T follicular helper cell (primary cell): Measurements from ENCODE around the gene TRPM1.
A peak's percentile ranks its signal among the peaks of the same experiment; 100 is the strongest.

ENCODE experiments used
- DNase-seq: peaks from one replicate; pipeline ENCODE4 v3.0.0-alpha.2; 2020; ENCODE audit warnings: low read depth

The TRPM1 gene

GRCh38 chr15:31020542-31020941 is 81.0 kb downstream of the TRPM1 start:
- no peak for DNase-seq

GRCh38 chr15:31019986-31020385 is 81.5 kb downstream of the TRPM1 start:
- no peak for DNase-seq

- DNase-seq, result no peak
These were observed 84.2 kb downstream of the TRPM1 start for GRCh38 chr15:31017311-31017710.

- no peak for DNase-seq
These were observed 85.0 kb downstream of the TRPM1 start for GRCh38 chr15:31016446-31016915.

DNA sequence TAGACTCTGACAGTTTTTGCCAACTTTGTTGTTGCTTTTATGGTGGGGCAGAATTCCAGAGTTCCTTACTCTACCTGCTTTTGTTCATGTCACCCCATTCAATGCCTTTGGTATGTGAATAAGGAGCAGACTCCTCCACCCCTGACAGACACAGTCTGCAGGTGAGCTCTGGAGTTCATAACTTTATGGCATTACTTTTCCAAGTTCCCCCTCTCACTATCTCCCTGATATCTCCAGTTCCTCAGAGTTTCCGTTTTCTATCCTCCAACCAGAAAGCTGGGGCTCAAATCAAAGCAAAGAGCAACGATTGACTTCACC is 87.0 kb downstream of the TRPM1 start:
- no peak for DNase-seq

DNA sequence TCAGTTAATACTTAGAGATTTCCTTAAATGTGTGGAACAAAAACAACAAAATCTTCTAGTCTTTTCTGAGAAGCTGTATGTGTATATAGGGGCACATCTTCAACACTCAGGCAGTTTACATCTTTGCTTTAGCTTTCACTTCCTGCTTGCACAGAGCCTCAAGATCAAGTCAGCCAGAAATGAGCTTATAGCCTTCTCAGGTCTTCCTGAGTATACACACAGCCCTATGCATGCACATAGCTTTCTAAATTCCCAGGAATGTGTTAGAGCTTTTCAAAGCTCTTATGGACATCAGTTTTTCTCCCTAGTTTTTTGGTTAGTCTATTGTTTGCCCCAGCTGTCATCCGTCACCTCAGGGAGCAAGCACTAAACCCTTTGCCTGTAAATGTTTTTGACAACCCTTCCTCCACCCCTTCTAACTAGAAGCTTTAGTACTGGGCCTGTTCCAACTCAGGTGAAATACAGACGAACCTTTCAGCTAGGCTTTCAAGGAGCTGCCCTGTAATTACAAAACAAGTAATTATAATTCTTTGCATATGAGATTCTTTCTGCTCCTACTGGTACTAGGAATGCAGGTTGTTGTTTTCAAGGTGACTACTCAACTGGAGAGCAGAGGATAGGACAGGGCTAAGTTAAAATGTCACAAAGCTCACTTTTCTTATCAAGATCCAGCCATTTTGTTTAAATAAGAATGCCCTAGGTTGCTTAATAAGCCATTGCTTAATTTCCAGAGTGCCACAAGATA is 87.5 kb downstream of the TRPM1 start:
- DNase-seq, result no peak

GRCh38 chr15:31012455-31012854 is 89.1 kb downstream of the TRPM1 start:
- DNase-seq, result no peak

DNA sequence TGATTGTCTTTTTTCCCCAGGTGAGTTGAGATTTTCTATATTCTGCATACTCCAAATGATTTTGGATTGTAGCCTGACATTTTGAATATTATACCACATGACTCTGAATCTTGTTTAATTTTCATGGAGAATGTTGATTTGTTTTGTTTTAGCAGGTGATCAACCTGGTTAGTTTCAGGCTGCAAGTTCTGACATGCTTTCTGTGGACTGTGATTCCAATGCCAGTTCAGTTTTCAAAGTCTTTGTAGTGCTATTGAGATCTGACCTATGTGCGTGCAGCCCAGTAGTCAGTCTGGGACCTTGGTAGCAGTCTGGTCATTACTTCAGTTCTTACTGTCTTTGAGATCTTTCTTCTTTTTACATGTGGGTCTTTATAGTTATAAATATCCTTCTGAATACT is 91.5 kb downstream of the TRPM1 start:
- no peak for DNase-seq

DNA sequence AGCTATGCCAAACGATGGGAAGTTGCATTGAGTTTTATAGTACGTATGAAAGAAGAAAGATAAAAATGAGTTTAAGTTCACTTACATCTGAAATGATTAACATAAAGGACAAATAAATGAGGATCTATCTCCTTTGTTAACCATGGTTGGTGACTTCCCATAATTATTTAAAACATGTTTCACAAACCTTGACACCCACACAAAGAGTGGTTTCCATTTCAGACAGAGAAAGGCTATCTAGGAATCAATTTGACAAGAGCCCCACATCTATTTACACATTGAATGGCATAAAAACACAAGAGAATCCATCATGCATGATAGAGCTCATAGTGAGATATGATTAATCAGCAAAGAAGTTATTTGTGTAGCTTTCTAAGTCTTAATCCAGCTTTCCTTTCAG is 95.9 kb downstream of the TRPM1 start:
- no peak for DNase-seq

- DNase-seq, result no peak
These were observed 97.2 kb downstream of the TRPM1 start for GRCh38 chr15:31004220-31004733.

GRCh38 chr15:31001702-31002101 is 99.8 kb downstream of the TRPM1 start:
- no peak for DNase-seq

DNA sequence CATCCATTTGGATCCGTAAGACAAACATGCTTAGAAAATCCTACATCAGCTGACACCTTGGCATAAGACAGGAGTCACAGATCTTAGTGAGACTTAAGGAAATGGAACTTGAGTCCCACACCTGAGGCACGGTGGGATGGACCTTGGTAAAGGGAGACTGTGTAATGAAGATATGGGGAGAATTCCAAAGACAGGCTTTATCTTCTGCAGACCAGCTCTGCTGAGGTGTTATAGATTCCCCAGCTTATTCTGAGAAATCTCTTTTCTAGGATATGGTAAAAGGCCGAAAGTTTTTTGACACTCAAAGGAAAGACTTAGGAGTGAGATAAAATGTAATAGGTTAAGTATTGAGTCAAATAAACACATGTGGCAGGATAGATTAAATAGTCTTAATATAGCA is 101.8 kb downstream of the TRPM1 start:
- no peak for DNase-seq

- no peak for DNase-seq
These were observed 104.3 kb downstream of the TRPM1 start for GRCh38 chr15:30997270-30997669.

GRCh38 chr15:30992249-30992864 is 109.2 kb downstream of the TRPM1 start:
- no peak for DNase-seq

DNA sequence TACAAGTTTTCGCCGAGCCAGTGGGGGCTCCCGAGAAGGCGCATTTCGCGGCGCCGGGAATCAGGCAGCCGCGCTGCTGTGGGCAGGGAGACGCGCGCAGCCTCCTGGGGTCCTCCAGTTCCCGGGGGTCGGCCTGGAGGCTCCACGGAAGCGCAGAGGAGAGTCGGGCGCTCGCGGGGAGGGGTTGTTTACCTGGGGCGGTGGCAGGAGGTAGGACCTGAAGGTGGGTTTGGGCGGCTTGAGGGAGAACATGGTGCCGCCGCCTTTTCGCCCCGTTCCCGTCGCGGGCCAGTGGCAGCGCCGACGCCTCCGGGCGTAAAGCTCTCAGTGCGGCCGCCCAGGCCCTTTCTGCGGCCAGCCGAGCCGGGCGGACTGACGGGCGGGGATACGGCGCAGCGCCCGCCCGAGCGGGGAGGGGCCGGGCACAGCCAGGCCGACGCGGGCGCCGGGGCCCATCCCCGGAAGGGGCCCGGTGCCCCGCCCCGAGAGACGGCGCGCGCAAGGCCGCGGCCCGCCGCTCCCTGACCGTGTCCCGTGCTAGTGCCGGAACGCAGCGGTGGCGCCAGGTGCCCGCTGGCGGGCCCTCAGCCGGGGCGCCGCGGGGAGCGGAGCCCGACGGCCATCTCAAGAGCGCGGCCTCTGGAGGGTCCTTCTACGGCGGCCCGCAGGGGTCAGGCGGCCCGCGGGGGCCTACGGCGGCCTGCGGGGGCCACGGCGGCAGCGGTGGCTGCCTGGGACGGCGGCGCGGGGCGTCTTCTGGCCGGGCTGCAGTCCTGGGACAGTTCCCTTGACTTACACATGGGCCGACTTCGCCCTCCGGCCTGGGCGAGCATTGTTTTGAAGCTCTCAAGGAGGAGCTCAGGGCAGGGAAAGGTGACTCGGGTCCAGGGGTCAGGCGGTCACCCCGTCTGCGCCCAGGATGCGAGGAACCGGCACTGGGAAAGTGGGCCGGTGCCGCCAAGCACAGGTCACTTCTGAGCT is 110.0 kb downstream of the TRPM1 start, which contains the start of gene MTMR10:
Gene MTMR10 (minus strand): TSS at position 374 of the 981 bp plus-strand sequence. CDS start 122 bp downstream, at position 252.
- DNase-seq, result peak; percentile 52

DNA sequence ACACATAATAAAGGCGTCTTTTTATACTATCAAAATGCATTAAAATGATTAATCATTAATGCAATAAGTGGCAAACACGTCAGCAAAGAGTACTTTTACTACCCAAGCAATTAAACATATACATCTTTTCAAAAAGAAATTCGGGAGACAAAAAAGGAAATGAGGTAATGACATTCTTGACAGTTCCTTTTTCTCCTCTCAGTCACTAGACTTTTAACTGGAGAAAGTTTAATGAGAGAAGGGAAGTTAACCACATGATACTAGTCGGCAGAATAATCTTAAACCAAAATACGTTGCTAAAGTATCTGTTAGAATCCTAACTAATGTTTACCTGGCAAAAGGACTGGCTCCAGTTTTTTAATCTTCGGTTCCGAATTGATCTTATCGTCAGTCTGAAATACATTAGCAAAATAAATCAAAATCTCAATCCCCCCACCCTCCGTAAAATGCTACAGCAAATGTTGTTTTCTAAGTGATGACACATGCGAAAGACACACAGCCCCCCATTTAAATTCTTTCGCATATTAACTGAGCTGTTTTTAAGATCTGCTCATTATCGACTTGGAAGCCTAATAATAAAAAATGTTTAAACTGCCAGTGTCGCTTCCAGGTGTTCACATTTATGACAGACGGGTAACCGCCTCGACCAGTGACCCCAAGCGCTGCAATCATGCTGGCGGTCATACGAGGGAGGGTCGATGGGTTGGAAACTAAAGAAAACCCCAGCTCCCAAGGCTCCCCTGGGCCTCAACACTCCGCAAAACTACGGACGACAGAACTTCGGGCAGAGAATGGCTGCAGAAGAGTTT is 110.9 kb downstream of the TRPM1 start:
- no peak for DNase-seq

DNA sequence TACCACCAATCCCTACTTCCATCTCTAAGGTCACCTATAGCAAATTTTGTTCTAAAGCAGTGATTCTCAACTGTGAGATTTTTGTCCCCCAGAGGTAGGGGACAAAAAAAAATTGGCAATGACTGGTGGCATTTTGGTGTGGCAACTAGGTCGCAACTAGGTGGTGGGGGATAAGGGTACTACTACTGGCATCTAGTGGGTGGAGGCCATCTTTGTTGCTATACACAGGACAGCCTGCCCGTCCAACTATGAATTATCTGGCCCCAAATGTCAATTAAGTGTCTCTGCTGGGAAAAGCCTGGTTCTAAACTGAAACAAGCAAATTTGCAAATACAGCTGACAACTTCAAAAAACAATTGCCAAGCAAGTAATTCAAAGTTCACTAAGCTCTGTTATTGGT is 111.5 kb downstream of the TRPM1 start:
- no peak for DNase-seq

GRCh38 chr15:30985081-30985531 is 116.4 kb downstream of the TRPM1 start:
- DNase-seq, result no peak

GRCh38 chr15:30984542-30984941 is 117.0 kb downstream of the TRPM1 start:
- DNase-seq, result no peak

DNA sequence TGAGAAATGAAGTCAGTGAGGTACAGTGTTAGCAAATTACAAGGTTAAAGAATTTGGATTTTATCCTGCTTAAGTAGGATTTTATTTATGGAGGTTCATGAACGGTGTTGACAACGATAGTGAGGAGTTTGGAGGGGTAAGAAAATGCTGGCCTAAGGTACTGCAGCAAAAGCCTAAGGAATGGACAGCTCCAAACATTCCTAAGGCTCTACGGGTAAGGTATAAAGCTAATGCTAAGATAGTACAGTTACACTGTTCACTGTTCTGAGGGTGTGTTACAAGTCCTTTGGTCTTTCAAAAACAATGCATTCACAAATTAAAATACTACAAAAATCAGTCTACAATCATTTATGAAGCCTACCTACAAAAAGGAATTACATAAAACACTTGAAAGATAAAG is 117.4 kb downstream of the TRPM1 start:
- DNase-seq, result no peak

DNA sequence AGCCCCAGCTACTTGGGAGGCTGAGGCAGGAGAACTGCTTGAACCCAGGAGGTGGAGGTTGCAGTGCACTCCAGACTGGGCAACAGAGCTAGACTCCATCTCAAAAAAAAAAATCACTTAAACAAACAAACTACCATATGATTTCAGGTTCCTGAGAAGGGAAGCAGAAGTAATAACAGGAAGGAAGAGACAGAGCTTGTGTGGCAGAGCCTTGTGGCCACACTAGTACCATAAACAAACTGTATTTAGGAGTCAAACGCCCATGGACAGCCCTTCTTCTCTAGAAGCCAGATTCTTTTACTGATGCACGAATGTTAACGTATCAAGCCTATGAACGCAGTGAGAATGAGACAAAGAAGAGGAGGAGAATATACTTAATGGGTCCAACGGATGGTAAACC is 122.1 kb downstream of the TRPM1 start:
- DNase-seq, result no peak
